Right lobe of liver (tissue), 4 donors: ENCODE results near the gene TANGO2.

ENCODE experiments used
- CTCF ChIP-seq, 4 donors: fragments of 200-600 bp in 3 of 4; fragments of 450-650 bp in 1 of 4; IDR thresholded peaks; one replicate each; pipeline versions ENCODE4 v1.5.1 to v1.8.0; 2016 to 2022; ENCODE audit warnings: antibody characterized with exemption in 4 of 4, mild to moderate bottlenecking in 2 of 4
- POLR2A ChIP-seq: fragments of 450-650 bp; IDR thresholded peaks from one replicate; pipeline ENCODE4 v1.6.1; 2017; ENCODE audit warnings: antibody characterized with exemption, mild to moderate bottlenecking
- donor health status: DM: no; HTN: no; CAD: no.
- donor health status: DM: no; HTN: no; CAD: no.
- donor health status: DM: no; HTN: yes; CAD: no.

GRCh38 chr22:20039683-20040325, 18.9 kb downstream of the TANGO2 start:
- no peak for TF ChIP-seq CTCF (IDR thresholded peaks at IDR 0.05)
- no peak for TF ChIP-seq POLR2A
